PC-9 (cell line): ENCODE data around the gene CABLES2. TPM values are rescaled to one million over a fixed set of nuclear protein-coding genes. Genes with fewer than 3 reads are reported as not detected.
A peak's percentile ranks its signal among the peaks of the same experiment; 100 is the strongest.

Source experiments
- BruUV-seq: library from RNA; stranded (reverse); fragments of 400-500 nt; replicated peaks from 2 replicates; lab custom pipeline; 2021; lab: Mats Ljungman, UMichigan
- CTCF ChIA-PET: fragments of 300-600 bp; sonication (Branson Sonifier 250); formaldehyde crosslinking; loops from one replicate; lab custom pipeline; 2022; ENCODE audit warnings: antibody characterized with exemption; lab: Charles Lee
- POLR2A ChIA-PET: fragments of 300-600 bp; sonication (Branson Sonifier 250); formaldehyde crosslinking; loops from one replicate; lab custom pipeline; 2022; ENCODE audit warnings: antibody characterized with exemption; ENCODE audit not compliant: unreplicated experiment; lab: Charles Lee
- DNase-seq, 2 experiments: peaks; one replicate each; pipeline versions ENCODE4 v3.0.0 to v3.0.0-alpha.2; 2015 to 2022; ENCODE audit warnings: mixed read lengths in 1 of 2
- H2AFZ ChIP-seq: fragments of 200-600 bp; sonication (generic); 2 replicates; pipeline ENCODE4 v1.8.1; 2017; ENCODE audit warnings: antibody characterized with exemption
- H3F3A ChIP-seq: fragments of 200-600 bp; sonication (generic); 2 replicates; pipeline ENCODE4 v1.8.1; 2017; ENCODE audit warnings: antibody characterized with exemption, mild to moderate bottlenecking, low read depth; ENCODE audit not compliant: insufficient read depth
- H3K27ac ChIP-seq: fragments of 200-600 bp; sonication (generic); 2 replicates; pipeline ENCODE4 v1.6.1; 2016; ENCODE audit warnings: mixed run types
- H3K27me3 ChIP-seq: fragments of 200-600 bp; sonication (generic); 2 replicates; pipeline ENCODE4 v1.6.1; 2016; ENCODE audit warnings: low read depth, mixed run types; ENCODE audit not compliant: insufficient read depth
- H3K36me3 ChIP-seq: fragments of 200-600 bp; sonication (generic); 2 replicates; pipeline ENCODE4 v1.6.1; 2016; ENCODE audit warnings: low read depth, mixed run types
- H3K4me1 ChIP-seq: fragments of 200-600 bp; sonication (generic); replicated peaks from 2 replicates; pipeline ENCODE4 v1.6.1; 2016; ENCODE audit warnings: mixed run types; ENCODE audit not compliant: insufficient read depth
- H3K4me2 ChIP-seq: fragments of 200-600 bp; sonication (generic); 2 replicates; pipeline ENCODE4 v1.6.1; 2017; ENCODE audit warnings: mixed run types
- H3K4me3 ChIP-seq: fragments of 200-600 bp; sonication (generic); 2 replicates; pipeline ENCODE4 v1.6.1; 2016; ENCODE audit warnings: mixed run types
- H3K79me2 ChIP-seq: fragments of 200-600 bp; sonication (generic); 2 replicates; pipeline ENCODE4 v1.6.1; 2017; ENCODE audit warnings: low read depth, mixed run types
- H3K9me2 ChIP-seq: fragments of 200-600 bp; sonication (generic); 2 replicates; pipeline ENCODE4 v1.8.1; 2017; ENCODE audit warnings: mild to moderate bottlenecking; ENCODE audit not compliant: insufficient read depth
- H3K9me3 ChIP-seq: fragments of 200-600 bp; sonication (generic); 2 replicates; pipeline ENCODE4 v1.8.1; 2016; ENCODE audit warnings: low read depth; ENCODE audit not compliant: insufficient read depth
- H4K20me1 ChIP-seq: fragments of 200-600 bp; sonication (generic); 2 replicates; pipeline ENCODE4 v1.8.1; 2017; ENCODE audit not compliant: insufficient read depth
- CTCF ChIP-seq: fragments of 200-600 bp; sonication (generic); conservative IDR thresholded peaks from 2 replicates; pipeline ENCODE4 v1.6.1; 2017; ENCODE audit warnings: mixed run types, antibody characterized with exemption, mild to moderate bottlenecking, moderate library complexity
- EZH2 ChIP-seq: fragments of 200-600 bp; sonication (generic); IDR thresholded peaks from 2 replicates; pipeline ENCODE4 v1.8.0; 2017; ENCODE audit warnings: antibody characterized with exemption, low read depth
- intact Hi-C: fragments of 100-400 bp; cut with micrococcal nuclease; formaldehyde crosslinking; loops from one replicate; pipeline ENCODE4 v1.10.0; 2022; ENCODE audit not compliant: unreplicated experiment
- total RNA-seq: library from RNA; stranded (reverse); gene quantifications from 2 replicates; pipeline ENCODE4 v1.2.3, GENCODE V29; 2021

CABLES2 gene
- total RNA-seq, 1 experiment from 2014 or later, result 14.1 TPM

- H3K79me2 ChIP-seq, result peaks cover 68% of the 10 kb centered on the region
- H3K9me3 ChIP-seq, result no peaks in the 10 kb centered on the region
- H3K9me2 ChIP-seq, result no peaks in the 10 kb centered on the region
- H2AFZ ChIP-seq, result no peak overlapping the region
- CTCF ChIA-PET, result interaction anchor here (0.6 kb wide), 1 partner anchor 17 kb away, joined by 3 read pairs; no protein-coding TSS in a partner anchor
- no peak overlapping the region for H3K4me3 ChIP-seq
- peaks cover 39% of the 10 kb centered on the region for H3K4me1 ChIP-seq
- no peak for DNase-seq
- peaks cover 46% of the 10 kb centered on the region for H3K36me3 ChIP-seq
- peaks cover 39% of the 10 kb centered on the region for H4K20me1 ChIP-seq
- POLR2A ChIA-PET, result no interaction called here
- no peaks in the 10 kb centered on the region for H3K27me3 ChIP-seq
- intact Hi-C loops, result no loop called here
- peaks cover 88% of the 10 kb centered on the region for H3F3A ChIP-seq
- no TSS peak for BruUV-seq
- H3K4me2 ChIP-seq, result no peak overlapping the region
- TF ChIP-seq CTCF (no peak), EZH2 (no peak)
- no peak overlapping the region for H3K27ac ChIP-seq
Measured at GRCh38 chr20:62348604-62349003, 58.5 kb downstream of the CABLES2 start.

GRCh38 chr20:62347445-62347844, 59.6 kb downstream of the CABLES2 start:
- TF ChIP-seq EZH2 (no peak), CTCF (no peak)
- Histone ChIP-seq H3K27me3 (no peaks in the 10 kb centered on the region), H3K4me3 (no peak overlapping the region), H3K4me1 (peaks cover 28% of the 10 kb centered on the region), H3K9me3 (no peaks in the 10 kb centered on the region), H3K79me2 (peaks cover 66% of the 10 kb centered on the region), H3K27ac (0 out of 2 replicates have a peak overlapping the region, but pooled peaks have one; percentile 26), H4K20me1 (peaks cover 30% of the 10 kb centered on the region), H3K36me3 (peaks cover 53% of the 10 kb centered on the region), H3K9me2 (no peaks in the 10 kb centered on the region), H3K4me2 (no peak overlapping the region), H3F3A (peaks cover 88% of the 10 kb centered on the region), H2AFZ (no peak overlapping the region)
- no TSS peak for BruUV-seq
- intact Hi-C loops, result no loop called here
- CTCF ChIA-PET, result no interaction called here
- POLR2A ChIA-PET, result no interaction called here
- DNase-seq, result no peak

- CTCF ChIA-PET, result no interaction called here
- Histone ChIP-seq H3K36me3 (peaks cover 51% of the 10 kb centered on the region), H3K4me2 (no peak overlapping the region), H2AFZ (no peak overlapping the region), H3K79me2 (peaks cover 66% of the 10 kb centered on the region), H3F3A (peaks cover 88% of the 10 kb centered on the region), H3K9me2 (no peaks in the 10 kb centered on the region), H3K27me3 (no peaks in the 10 kb centered on the region), H3K27ac (no peak overlapping the region), H3K4me1 (peaks cover 24% of the 10 kb centered on the region), H3K4me3 (no peak overlapping the region), H3K9me3 (no peaks in the 10 kb centered on the region), H4K20me1 (peaks cover 28% of the 10 kb centered on the region)
- no TSS peak for BruUV-seq
- no peak for TF ChIP-seq EZH2
- no peak for TF ChIP-seq CTCF
- intact Hi-C loops, result no loop called here
- no peak for DNase-seq
- POLR2A ChIA-PET, result no interaction called here
Measured at GRCh38 chr20:62347151-62347404, 60.0 kb downstream of the CABLES2 start.
